Measurements from ENCODE around the gene SPHK2.
"Not testable (repeated sequence)": the region's sequence is repeated elsewhere in the genome, so short reads cannot be mapped to it uniquely, and the experiment has no call there.

The SPHK2 gene

DNA sequence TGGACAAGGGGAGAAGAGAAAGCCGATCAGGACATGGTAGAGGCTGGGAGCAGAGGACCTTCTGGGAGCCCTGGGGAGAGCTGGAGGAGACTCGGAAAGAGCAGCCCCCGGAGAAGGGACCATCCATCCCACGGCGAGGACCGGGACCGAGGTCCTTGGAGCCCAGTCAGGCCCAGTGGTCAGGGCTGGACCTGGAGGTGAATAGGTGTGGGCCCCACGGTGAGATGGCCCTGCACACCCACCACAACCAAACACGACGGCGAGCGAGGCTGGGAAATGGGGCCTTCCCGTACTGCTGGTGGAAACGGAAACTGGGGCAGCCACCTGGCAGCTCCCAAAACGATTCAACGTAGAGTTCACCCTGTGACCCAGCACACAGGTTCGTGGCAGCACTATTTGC lies 57.2 kb downstream of the SPHK2 start:
- Mint-ChIP-seq H3K4me1 (peaks cover 29% of the 10 kb centered on the region), H3K36me3 (ENCODE audit: low read depth) (no peaks in the 10 kb centered on the region), H3K27ac (no peak overlapping the region), H3K4me3 (no peak overlapping the region), H3K9me3 (no peaks in the 10 kb centered on the region), H3K27me3 (ENCODE audit: low read depth, poor library complexity) (peaks cover 17% of the 10 kb centered on the region)
- no peak for DNase-seq
- TF ChIP-seq, protein P1, sequence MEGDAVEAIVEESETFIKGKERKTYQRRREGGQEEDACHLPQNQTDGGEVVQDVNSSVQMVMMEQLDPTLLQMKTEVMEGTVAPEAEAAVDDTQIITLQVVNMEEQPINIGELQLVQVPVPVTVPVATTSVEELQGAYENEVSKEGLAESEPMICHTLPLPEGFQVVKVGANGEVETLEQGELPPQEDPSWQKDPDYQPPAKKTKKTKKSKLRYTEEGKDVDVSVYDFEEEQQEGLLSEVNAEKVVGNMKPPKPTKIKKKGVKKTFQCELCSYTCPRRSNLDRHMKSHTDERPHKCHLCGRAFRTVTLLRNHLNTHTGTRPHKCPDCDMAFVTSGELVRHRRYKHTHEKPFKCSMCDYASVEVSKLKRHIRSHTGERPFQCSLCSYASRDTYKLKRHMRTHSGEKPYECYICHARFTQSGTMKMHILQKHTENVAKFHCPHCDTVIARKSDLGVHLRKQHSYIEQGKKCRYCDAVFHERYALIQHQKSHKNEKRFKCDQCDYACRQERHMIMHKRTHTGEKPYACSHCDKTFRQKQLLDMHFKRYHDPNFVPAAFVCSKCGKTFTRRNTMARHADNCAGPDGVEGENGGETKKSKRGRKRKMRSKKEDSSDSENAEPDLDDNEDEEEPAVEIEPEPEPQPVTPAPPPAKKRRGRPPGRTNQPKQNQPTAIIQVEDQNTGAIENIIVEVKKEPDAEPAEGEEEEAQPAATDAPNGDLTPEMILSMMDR (IDR thresholded peaks at IDR 0.05): no peak

DNA sequence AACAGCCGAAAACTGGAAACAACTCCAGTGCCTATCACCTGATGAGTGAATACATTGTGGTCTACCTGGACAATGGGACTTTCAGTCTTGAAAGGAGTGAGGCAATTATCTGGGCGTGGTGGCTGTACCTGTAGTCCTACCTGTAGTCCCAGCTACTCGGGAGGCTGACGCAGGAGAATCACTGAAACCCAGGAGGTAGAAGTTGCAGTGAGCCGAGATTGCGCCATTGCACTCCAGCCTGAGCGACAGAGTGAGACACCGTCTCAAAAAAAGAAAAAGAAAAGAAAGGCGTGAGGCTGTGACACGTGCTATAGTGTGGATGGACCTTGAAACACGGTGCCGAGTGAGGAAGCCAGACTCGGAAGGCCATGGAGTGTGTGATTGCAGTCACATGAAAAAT lies 57.6 kb downstream of the SPHK2 start:
- Mint-ChIP-seq H3K4me1 (peaks cover 28% of the 10 kb centered on the region), H3K27me3 (ENCODE audit: low read depth, poor library complexity) (peaks cover 21% of the 10 kb centered on the region), H3K36me3 (ENCODE audit: low read depth) (no peaks in the 10 kb centered on the region), H3K27ac (no peak overlapping the region), H3K4me3 (no peak overlapping the region), H3K9me3 (no peaks in the 10 kb centered on the region)
- no peak for DNase-seq
- TF ChIP-seq, protein P1 (IDR thresholded peaks at IDR 0.05): no peak

GRCh38 chr19:48678201-48678600 lies 58.9 kb downstream of the SPHK2 start:
- H3K36me3 Mint-ChIP-seq (ENCODE audit: low read depth): no peaks in the 10 kb centered on the region
- no peak overlapping the region for H3K4me3 Mint-ChIP-seq

GRCh38 chr19:48680006-48680405 lies 60.7 kb downstream of the SPHK2 start:
- not testable (repeated sequence) for DNase-seq; H3K4me3 Mint-ChIP-seq; H3K4me1 Mint-ChIP-seq; H3K36me3 Mint-ChIP-seq (ENCODE audit: low read depth); H3K9me3 Mint-ChIP-seq; H3K27ac Mint-ChIP-seq
- H3K27me3 Mint-ChIP-seq (ENCODE audit: low read depth, poor library complexity): peaks cover 16% of the 10 kb centered on the region

More at GRCh38 chr19:48678201-48678600, 58.9 kb downstream of the SPHK2 start:
- no peak for DNase-seq
- H3K27ac Mint-ChIP-seq: no peak overlapping the region
- peaks cover 22% of the 10 kb centered on the region for H3K27me3 Mint-ChIP-seq (ENCODE audit: low read depth, poor library complexity)
- no peaks in the 10 kb centered on the region for H3K9me3 Mint-ChIP-seq
- peaks cover 22% of the 10 kb centered on the region for H3K4me1 Mint-ChIP-seq
- TF ChIP-seq, protein P1 (IDR thresholded peaks at IDR 0.05): no peak
